Panc1 (cell line): ENCODE measurements around the gene SENP1. TPM values are rescaled to one million over a fixed set of nuclear protein-coding genes. Genes with fewer than 3 reads are reported as not detected.

ENCODE experiments used
- ATAC-seq: fragments of 200-7000 bp; cut with Tn5 transposase; 2 replicates; pipeline ENCODE4 v1.9.1; 2020; ENCODE audit warnings: mild to moderate bottlenecking, moderate library complexity
- BruUV-seq: library from RNA; stranded (reverse); fragments of 400-500 nt; replicated peaks from 2 replicates; lab custom pipeline; 2021; lab: Mats Ljungman, UMichigan
- CTCF ChIA-PET: fragments of 300-600 bp; sonication (Branson Sonifier 250); formaldehyde crosslinking; loops from one replicate; lab custom pipeline; 2022; ENCODE audit warnings: antibody characterized with exemption; lab: Charles Lee
- POLR2A ChIA-PET: fragments of 300-600 bp; sonication (Branson Sonifier 250); formaldehyde crosslinking; loops from one replicate; lab custom pipeline; 2022; ENCODE audit warnings: antibody characterized with exemption; lab: Charles Lee
- DNase-seq: peaks from one replicate; pipeline ENCODE4 v3.0.0-alpha.2; 2010; ENCODE audit warnings: low read depth, low spot score
- H3K27ac ChIP-seq: 2 replicates; pipeline ENCODE4 v1.5.1; 2011; ENCODE audit warnings: mild to moderate bottlenecking, low read length, inconsistent platforms
- H3K27me3 ChIP-seq: fragments of 200-500 bp; sonication (Bioruptor generic); 2 replicates; pipeline ENCODE4 v1.6.0; 2014; ENCODE audit warnings: low read length, inconsistent platforms; ENCODE audit not compliant: control insufficient read depth, insufficient read depth
- H3K36me3 ChIP-seq: fragments of 200-500 bp; sonication (Bioruptor generic); 2 replicates; pipeline ENCODE4 v1.5.1; 2014; ENCODE audit warnings: inconsistent platforms, mild to moderate bottlenecking, low read length, moderate library complexity; ENCODE audit not compliant: control insufficient read depth, insufficient read depth
- H3K4me1 ChIP-seq: 2 replicates; pipeline ENCODE4 v1.5.1; 2011; ENCODE audit warnings: inconsistent platforms, mild to moderate bottlenecking, low read length, moderate library complexity; ENCODE audit not compliant: control insufficient read depth, insufficient read depth
- H3K4me3 ChIP-seq, 2 experiments: 2 replicates each; pipeline ENCODE4 v1.5.1; 2011 to 2012; ENCODE audit warnings: low read depth in 2 of 2, low read length in 2 of 2, mild to moderate bottlenecking in 2 of 2, inconsistent platforms in 1 of 2, moderate library complexity in 1 of 2
- H3K9me3 ChIP-seq: fragments of 200-500 bp; sonication (Bioruptor generic); 2 replicates; pipeline ENCODE4 v1.5.1; 2014; ENCODE audit warnings: low read depth, mild to moderate bottlenecking, inconsistent platforms, low read length, moderate library complexity; ENCODE audit not compliant: control insufficient read depth, insufficient read depth
- CTCF ChIP-seq: fragments of 450-650 bp; IDR thresholded peaks from 2 replicates; pipeline ENCODE4 v1.5.1; 2017; ENCODE audit warnings: mild to moderate bottlenecking
- POLR2AphosphoS5 ChIP-seq: IDR thresholded peaks from 2 replicates; pipeline ENCODE4 v1.6.1; 2012; ENCODE audit warnings: mild to moderate bottlenecking, low read depth, low read length, moderate library complexity
- REST ChIP-seq, 2 experiments: IDR thresholded peaks; 2 replicates each; pipeline ENCODE4 v1.6.1; 2011 to 2012; ENCODE audit warnings: low read depth in 2 of 2, control low read depth in 1 of 2, low read length in 1 of 2, mild to moderate bottlenecking in 1 of 2, moderate library complexity in 1 of 2; ENCODE audit not compliant: insufficient read depth in 1 of 2
- SIN3A ChIP-seq: IDR thresholded peaks from 2 replicates; pipeline ENCODE4 v1.6.1; 2012; ENCODE audit warnings: low read depth, mild to moderate bottlenecking, low read length, moderate library complexity, borderline replicate concordance; ENCODE audit not compliant: insufficient read depth
- TCF7L2 ChIP-seq: IDR thresholded peaks from 2 replicates; pipeline ENCODE4 v1.6.1; 2011; ENCODE audit warnings: mild to moderate bottlenecking, low read depth, low read length, inconsistent platforms
- in situ Hi-C: cut with HindIII; loops from 2 replicates; pipeline ENCODE4 v1.10.0; 2016; ENCODE audit warnings: low sequenced_read_pairs, low pct_unique_long_range_greater_than_20kb
- intact Hi-C: fragments of 100-400 bp; cut with micrococcal nuclease; formaldehyde crosslinking; loops from one replicate; pipeline ENCODE4 v1.10.0; 2022; ENCODE audit not compliant: unreplicated experiment
- total RNA-seq: library from RNA; stranded (reverse); gene quantifications from one replicate; pipeline ENCODE4 v1.2.1, GENCODE V29; 2021; ENCODE audit not compliant: unreplicated experiment

The SENP1 gene
- total RNA-seq, 1 experiment from 2014 or later = 35.2 TPM

- CTCF ChIA-PET = interaction anchor here (0.6 kb wide), 2 partner anchors 10 to 122 kb away, joined by 3 to 4 read pairs; no protein-coding TSS in a partner anchor
- Histone ChIP-seq H3K27ac (no peak overlapping the region), H3K4me3 (no peak overlapping the region), H3K9me3 (no peaks in the 10 kb centered on the region), H3K36me3 (peaks cover 42% of the 10 kb centered on the region), H3K27me3 (no peaks in the 10 kb centered on the region), H3K4me1 (no peaks in the 10 kb centered on the region)
- intact Hi-C loops (no loop called here), in situ Hi-C loops (no loop called here)
- no TSS peak for BruUV-seq
- TF ChIP-seq TCF7L2 (no peak), POLR2AphosphoS5 (no peak), SIN3A (no peak), REST (IDR thresholded peaks at IDR 0.05; ENCODE audit: insufficient read depth in 1 of 2, low read depth in 2 of 2, low read length in 1 of 2) (no peak), CTCF (no peak)
- DNase-seq = no peak
- POLR2A ChIA-PET = interaction anchor here (0.6 kb wide), 1 partner anchor 51 kb away, joined by 12 read pairs; no protein-coding TSS in a partner anchor
- no peak for ATAC-seq
These were observed 36.6 kb downstream of the SENP1 start for GRCh38 chr12:48069241-48069640.

GRCh38 chr12:48068457-48068856 lies 37.4 kb downstream of the SENP1 start:
- H3K27me3 ChIP-seq = no peaks in the 10 kb centered on the region
- CTCF ChIA-PET = no interaction called here
- H3K4me3 ChIP-seq = no peak overlapping the region
- TF ChIP-seq POLR2AphosphoS5 (no peak), SIN3A (no peak)
- no peaks in the 10 kb centered on the region for H3K4me1 ChIP-seq
- no peak overlapping the region for H3K27ac ChIP-seq
- no TSS peak for BruUV-seq
- no peaks in the 10 kb centered on the region for H3K9me3 ChIP-seq
- DNase-seq (no peak), ATAC-seq (no peak)
- in situ Hi-C loops = no loop called here
- POLR2A ChIA-PET = no interaction called here
- peaks cover 44% of the 10 kb centered on the region for H3K36me3 ChIP-seq
- intact Hi-C loops = no loop called here

- Histone ChIP-seq H3K9me3 (no peaks in the 10 kb centered on the region), H3K27ac (no peak overlapping the region), H3K27me3 (no peaks in the 10 kb centered on the region), H3K36me3 (peaks cover 47% of the 10 kb centered on the region), H3K4me1 (no peaks in the 10 kb centered on the region), H3K4me3 (no peak overlapping the region)
- in situ Hi-C loops = no loop called here
- no TSS peak for BruUV-seq
- ChIA-PET CTCF (no interaction called here), POLR2A (no interaction called here)
- no peak for DNase-seq
- intact Hi-C loops = no loop called here
- ATAC-seq = no peak
- TF ChIP-seq TCF7L2 = no peak
- TF ChIP-seq REST (IDR thresholded peaks at IDR 0.05; ENCODE audit: insufficient read depth in 1 of 2, low read depth in 2 of 2, low read length in 1 of 2) = no peak
- TF ChIP-seq SIN3A = no peak
- no peak for TF ChIP-seq POLR2AphosphoS5
- no peak for TF ChIP-seq CTCF
These were observed 38.5 kb downstream of the SENP1 start for GRCh38 chr12:48067250-48067938.
